HG03064 (cell line): Measurements from ENCODE around the gene KIR3DL3.
"Not testable (repeated sequence)": the region's sequence is repeated elsewhere in the genome, so short reads cannot be mapped to it uniquely, and the experiment has no call there.

Source experiments
- ATAC-seq: cut with Tn5 transposase; IDR thresholded peaks from one replicate; pipeline ENCODE4 v1.9.1; 2021; ENCODE audit warnings: low read depth; ENCODE audit not compliant: unreplicated experiment

Gene KIR3DL3

DNA sequence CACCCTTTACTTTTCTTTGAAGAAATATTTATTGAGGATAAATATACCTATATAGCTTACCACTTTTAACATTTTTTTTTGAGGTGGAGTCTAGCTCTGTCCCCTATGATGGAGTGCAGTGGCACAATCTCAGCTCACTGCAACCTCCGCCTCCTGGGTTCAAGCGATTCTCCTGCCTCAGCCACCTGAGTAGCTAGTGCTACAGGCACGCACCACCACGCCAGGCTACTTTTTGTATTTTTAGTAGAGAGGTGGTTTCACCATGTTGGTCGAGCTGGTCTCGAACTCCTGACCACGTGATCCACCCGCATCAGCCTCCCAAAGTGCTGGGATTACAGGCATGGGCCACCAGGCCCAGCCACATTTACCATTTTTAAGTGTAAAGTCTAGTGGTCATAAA lies 51.6 kb downstream of the KIR3DL3 start:
- ATAC-seq, result not testable (repeated sequence)

DNA sequence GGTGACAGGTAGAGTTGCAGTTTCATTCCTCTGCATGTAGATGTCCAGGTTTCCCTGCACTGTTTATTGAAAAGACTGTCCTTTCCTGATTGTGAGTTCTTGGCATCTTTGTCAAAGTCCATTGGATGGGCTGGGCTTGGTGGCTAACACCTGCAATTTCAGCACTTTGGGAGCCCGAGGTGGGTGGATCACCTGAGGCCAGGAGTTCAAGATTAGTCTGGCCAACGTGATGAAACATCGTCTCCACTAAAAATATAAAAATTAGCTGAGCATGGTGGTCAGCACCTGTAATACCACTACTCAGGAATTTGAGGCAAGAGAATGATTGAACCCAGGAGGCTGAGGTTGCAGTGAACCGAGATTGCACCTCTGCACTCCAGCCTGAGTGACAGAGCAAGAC lies 53.6 kb downstream of the KIR3DL3 start:
- ATAC-seq, result not testable (repeated sequence)

DNA sequence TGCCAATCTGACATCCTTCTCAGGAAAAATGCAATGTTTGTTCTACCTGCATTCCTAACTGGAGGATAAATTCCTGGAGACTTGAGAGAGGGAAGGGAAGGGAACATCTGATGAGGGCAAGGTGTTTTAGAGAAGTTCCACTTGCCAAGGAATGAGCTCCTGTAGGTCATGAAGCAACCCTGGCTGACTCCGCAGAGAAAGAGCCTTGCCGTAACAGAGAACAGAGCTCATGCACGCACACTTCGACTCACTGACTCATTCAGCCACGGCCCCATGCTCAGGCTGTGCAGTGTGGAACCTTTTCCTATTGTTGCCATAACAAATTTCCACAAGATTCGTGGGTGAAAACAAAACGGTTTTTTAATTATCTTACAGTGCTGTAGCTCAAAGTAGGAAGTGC lies 54.7 kb downstream of the KIR3DL3 start:
- not testable (repeated sequence) for ATAC-seq

DNA sequence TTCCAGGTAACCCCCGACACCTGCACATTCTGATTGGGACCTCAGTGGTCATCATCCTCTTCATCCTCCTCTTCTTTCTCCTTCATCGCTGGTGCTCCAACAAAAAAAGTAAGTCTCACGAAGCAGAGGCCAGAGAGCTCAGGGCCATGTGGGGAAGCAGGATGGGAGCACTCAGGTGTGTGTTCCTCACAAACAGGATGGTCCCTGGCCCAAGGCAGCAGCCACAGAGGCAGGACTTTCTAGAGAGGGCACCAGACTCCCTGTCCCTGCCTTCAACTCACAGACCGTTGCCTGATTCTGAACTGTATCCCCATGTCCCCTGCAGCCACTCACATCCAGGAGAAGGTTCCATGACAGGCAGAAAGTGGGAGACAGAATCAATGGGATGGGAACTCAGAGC lies 58.7 kb downstream of the KIR3DL3 start:
- ATAC-seq, result not testable (repeated sequence)
